Transverse colon (tissue), 4 donors: ENCODE results near the gene PMEPA1. TPM values are rescaled to one million over a fixed set of nuclear protein-coding genes. Genes with fewer than 3 reads are reported as not detected.
A peak's percentile ranks its signal among the peaks of the same experiment; 100 is the strongest.

Source experiments
- DNase-seq: peaks from one replicate; pipeline ENCODE4 v3.0.0-alpha.2; 2019
- H3K27ac ChIP-seq, 4 donors: fragments of 200-600 bp; sonication (generic); 2 replicates each; pipeline ENCODE4 v1.5.1; 2016 to 2018; ENCODE audit warnings: inconsistent platforms in 4 of 4
- H3K27me3 ChIP-seq: fragments of 200-600 bp; sonication (generic); 2 replicates; pipeline ENCODE4 v1.5.1; 2017; ENCODE audit warnings: inconsistent platforms
- H3K36me3 ChIP-seq, 4 donors: fragments of 200-600 bp; sonication (generic); 2 replicates each; pipeline ENCODE4 v1.5.1; 2017 to 2019; ENCODE audit warnings: inconsistent platforms in 4 of 4
- H3K4me1 ChIP-seq, 4 donors: fragments of 200-600 bp; sonication (generic); 2 replicates each; pipeline ENCODE4 v1.5.1; 2017 to 2020; ENCODE audit warnings: inconsistent platforms in 4 of 4
- H3K4me3 ChIP-seq, 4 donors: fragments of 200-600 bp; sonication (generic); 1 replicate in 1 of 4; 2 replicates in 3 of 4; pipeline versions ENCODE4 v1.5.1 to v1.6.1; 2017 to 2019; ENCODE audit warnings: inconsistent platforms in 4 of 4
- H3K9me3 ChIP-seq, 2 donors: fragments of 200-600 bp; sonication (generic); 2 replicates each; pipeline ENCODE4 v1.5.1; 2017 to 2019; ENCODE audit warnings: inconsistent platforms in 2 of 2
- CTCF ChIP-seq, 5 experiments: fragments of 200-600 bp in 3 of 5; fragments of 450-650 bp in 2 of 5; sonication (generic) in 3 of 5; IDR thresholded peaks; 1 replicate in 2 of 5; 2 replicates in 3 of 5; pipeline ENCODE4 v1.5.1; 2016 to 2017; ENCODE audit warnings: antibody characterized with exemption in 5 of 5, inconsistent platforms in 3 of 5, mild to moderate bottlenecking in 2 of 5, moderate library complexity in 1 of 5
- EP300 ChIP-seq: sonication (generic); formaldehyde crosslinking; IDR thresholded peaks from one replicate; pipeline ENCODE4 v1.6.1; 2017; ENCODE audit warnings: antibody characterized with exemption, low read depth
- POLR2A ChIP-seq: fragments of 450-650 bp; IDR thresholded peaks from one replicate; pipeline ENCODE4 v1.6.1; 2016; ENCODE audit warnings: antibody characterized with exemption, mild to moderate bottlenecking, moderate library complexity
- POLR2AphosphoS5 ChIP-seq, 3 donors: sonication (generic); formaldehyde crosslinking; IDR thresholded peaks; one replicate each; pipeline ENCODE4 v1.6.1; 2016; ENCODE audit warnings: antibody characterized with exemption in 3 of 3
- whole genome bisulfite sequencing, 2 donors: methylation state at CpG; one replicate each; pipeline ENCODE4 v1.1.5; 2018; ENCODE audit warnings: low coverage in 1 of 2; 5-methylcytosine and 5-hydroxymethylcytosine counted together
- in situ Hi-C, 4 donors: fragments of 200-750 bp; cut with MboI; loops; one replicate each; pipeline versions ENCODE4 v1.15.0 to v1.15.1; 2017; ENCODE audit warnings: low sequenced_read_pairs in 3 of 4, low pct_ligation_motif_present in 1 of 4, low pct_unique_long_range_greater_than_20kb in 1 of 4
- intact Hi-C: fragments of 100-400 bp; cut with DNase I; formaldehyde crosslinking; loops from one replicate; pipeline ENCODE4 v1.15.1; 2023; ENCODE audit warnings: low total_unique reads
- total RNA-seq, 4 donors: library from RNA; depleted of rRNA; stranded (reverse); fragments of >200 nt; gene quantifications; one replicate each; pipeline ENCODE4 v1.1.0, GENCODE V29; 2016

PMEPA1 gene
- total RNA-seq, 4 donors from 2014 or later, result 6.4 to 10.8 (median 8.4) TPM

GRCh38 chr20:57749869-57750268 lies 40.1 kb upstream of the PMEPA1 start:
- in situ Hi-C loops (no loop called here), intact Hi-C loops (no loop called here)
- Histone ChIP-seq H3K27me3 (no peaks in the 10 kb centered on the region), H3K36me3 (no peaks in the 10 kb centered on the region), H3K4me3 (no peak overlapping the region), H3K9me3 (no peaks in the 10 kb centered on the region), H3K4me1 (peaks cover 9 to 19% (median 19%) of the 10 kb centered on the region in 4 donors), H3K27ac (peak overlapping the region in 2 of 4 donors; percentile 60 to 72)
- no peak for DNase-seq
- TF ChIP-seq POLR2AphosphoS5 (IDR thresholded peaks at IDR 0.05), result no peak
- TF ChIP-seq POLR2A, result no peak
- TF ChIP-seq CTCF (IDR thresholded peaks at IDR 0.05), result no peak
- no peak for TF ChIP-seq EP300
- WGBS, 2 donors, result 63 to 80% methylated on average over 4 to 7 of the region's 7 CpGs

- Histone ChIP-seq H3K27me3 (no peaks in the 10 kb centered on the region), H3K27ac (peak overlapping the region; percentile 60 to 72 (median 68)), H3K4me1 (peaks cover 9 to 19% (median 19%) of the 10 kb centered on the region in 4 donors), H3K4me3 (peak overlapping the region in 2 of 4 donors; percentile 26 to 45), H3K36me3 (no peaks in the 10 kb centered on the region), H3K9me3 (no peaks in the 10 kb centered on the region)
- DNase-seq, result no peak
- intact Hi-C loops (no loop called here), in situ Hi-C loops (no loop called here)
- TF ChIP-seq POLR2AphosphoS5 (IDR thresholded peaks at IDR 0.05), result no peak
- TF ChIP-seq EP300, result no peak
- no peak for TF ChIP-seq POLR2A
- TF ChIP-seq CTCF (IDR thresholded peaks at IDR 0.05), result no peak
- WGBS, 2 donors, result 25 to 30% methylated on average over 4 to 13 of the region's 13 CpGs
These were observed 39.4 kb upstream of the PMEPA1 start for GRCh38 chr20:57749131-57749690.

GRCh38 chr20:57748601-57749130 lies 38.9 kb upstream of the PMEPA1 start:
- TF ChIP-seq POLR2AphosphoS5 (IDR thresholded peaks at IDR 0.05) (peak; percentile 44 to 60 (median 56)), EP300 (no peak)
- peaks cover 9 to 19% (median 19%) of the 10 kb centered on the region in 4 donors for H3K4me1 ChIP-seq
- no peaks in the 10 kb centered on the region for H3K27me3 ChIP-seq
- whole genome bisulfite sequencing, 2 donors, result 0% methylated on average over 27 of the region's 29 CpGs; no CpG with 5 or more reads in 1 of the 2 donors
- no peaks in the 10 kb centered on the region for H3K36me3 ChIP-seq
- peak; percentile 82 for DNase-seq
- in situ Hi-C loops, result no loop called here
- no peaks in the 10 kb centered on the region for H3K9me3 ChIP-seq
- intact Hi-C loops, result no loop called here
- H3K4me3 ChIP-seq, result peak overlapping the region in 3 of 4 donors; percentile 17 to 45 (median 26)
- H3K27ac ChIP-seq, result peak overlapping the region; percentile 60 to 72 (median 68)

GRCh38 chr20:57747861-57748481 lies 38.2 kb upstream of the PMEPA1 start:
- H3K36me3 ChIP-seq, result no peaks in the 10 kb centered on the region
- 30 to 48% methylated on average over 4 to 18 of the region's 18 CpGs for WGBS, 2 donors
- in situ Hi-C loops, result no loop called here
- DNase-seq, result no peak
- H3K4me3 ChIP-seq, result no peak overlapping the region
- TF ChIP-seq POLR2A (no peak), POLR2AphosphoS5 (IDR thresholded peaks at IDR 0.05) (no peak), CTCF (IDR thresholded peaks at IDR 0.05) (no peak), EP300 (no peak)
- H3K4me1 ChIP-seq, result peaks cover 9 to 19% (median 19%) of the 10 kb centered on the region in 4 donors
- H3K27ac ChIP-seq, result peak overlapping the region; percentile 60 to 72 (median 68)
- no peaks in the 10 kb centered on the region for H3K27me3 ChIP-seq
- intact Hi-C loops, result no loop called here
- H3K9me3 ChIP-seq, result no peaks in the 10 kb centered on the region
